Rectal smooth muscle tissue (tissue), 1 donor: ENCODE results near the gene EML4.

Experiments used
- H3K27ac ChIP-seq: one replicate; pipeline ENCODE4 v1.7.0; 2013; ENCODE audit warnings: low read depth, low read length, inconsistent platforms
- H3K27me3 ChIP-seq: one replicate; pipeline ENCODE4 v1.7.0; 2013; ENCODE audit warnings: low read length; ENCODE audit not compliant: control insufficient read depth, insufficient read depth
- H3K36me3 ChIP-seq: one replicate; pipeline ENCODE4 v1.7.0; 2013; ENCODE audit warnings: low read length; ENCODE audit not compliant: control insufficient read depth, insufficient read depth
- H3K4me1 ChIP-seq: one replicate; pipeline ENCODE4 v1.7.0; 2013; ENCODE audit warnings: low read length; ENCODE audit not compliant: control insufficient read depth, insufficient read depth
- H3K4me3 ChIP-seq: one replicate; pipeline ENCODE4 v1.7.0; 2013; ENCODE audit warnings: low read length
- H3K9ac ChIP-seq: one replicate; pipeline ENCODE4 v1.7.0; 2013; ENCODE audit warnings: low read length

Gene EML4

GRCh38 chr2:42359304-42359964 is 190.3 kb downstream of the EML4 start:
- H3K27ac ChIP-seq, result no peak overlapping the region
- no peaks in the 10 kb centered on the region for H3K36me3 ChIP-seq
- peaks cover 14% of the 10 kb centered on the region for H3K4me1 ChIP-seq
- H3K4me3 ChIP-seq, result peak overlapping the region; percentile 89
- H3K9ac ChIP-seq, result no peak overlapping the region
- no peaks in the 10 kb centered on the region for H3K27me3 ChIP-seq

DNA sequence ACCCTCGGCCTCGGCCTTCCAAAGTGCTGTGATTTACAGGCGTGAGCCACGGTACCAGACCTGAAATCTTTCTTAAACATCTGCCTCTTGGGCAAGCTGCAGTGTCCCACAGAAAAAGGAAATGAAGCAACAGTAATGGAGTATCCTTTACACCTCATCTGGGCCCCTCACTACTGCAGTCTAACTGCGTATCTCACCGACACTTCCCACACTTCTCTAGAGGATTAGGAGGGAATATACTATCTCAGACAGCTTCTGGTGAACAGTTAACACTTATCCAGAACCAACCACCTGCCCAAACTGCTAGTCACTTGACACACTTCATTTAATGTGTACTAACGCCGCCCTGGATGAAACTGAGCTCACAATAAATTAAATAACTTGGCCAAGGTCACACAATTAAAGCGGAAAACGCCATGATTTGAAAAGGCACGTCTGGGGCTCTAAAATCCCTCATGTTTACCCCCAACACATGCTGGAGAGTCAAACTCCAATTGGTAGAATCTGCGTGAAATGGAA is 190.9 kb downstream of the EML4 start:
- H3K4me3 ChIP-seq, result peak overlapping the region; percentile 89
- H3K27ac ChIP-seq, result no peak overlapping the region
- H3K36me3 ChIP-seq, result no peaks in the 10 kb centered on the region
- H3K9ac ChIP-seq, result no peak overlapping the region
- no peaks in the 10 kb centered on the region for H3K27me3 ChIP-seq
- peaks cover 14% of the 10 kb centered on the region for H3K4me1 ChIP-seq

GRCh38 chr2:42360493-42360889 is 191.3 kb downstream of the EML4 start:
- Histone ChIP-seq H3K4me1 (peaks cover 14% of the 10 kb centered on the region), H3K27ac (peak overlapping the region; percentile 93), H3K9ac (peak overlapping the region; percentile 68), H3K27me3 (no peaks in the 10 kb centered on the region), H3K4me3 (peak overlapping the region; percentile 89), H3K36me3 (no peaks in the 10 kb centered on the region)

GRCh38 chr2:42360890-42361727 is 192.0 kb downstream of the EML4 start, which contains the start of gene COX7A2L:
Gene COX7A2L, minus strand, starts transcription at chr2:42361217. Its CDS starts 56 bp downstream, at chr2:42361161.
- H3K27me3 ChIP-seq, result no peaks in the 10 kb centered on the region
- peak within 1 kb of the TSS; percentile 68 for H3K9ac ChIP-seq
- no peaks in the 10 kb centered on the region for H3K36me3 ChIP-seq
- peak within 1 kb of the TSS; percentile 93 for H3K27ac ChIP-seq
- peak within 1 kb of the TSS; percentile 89 for H3K4me3 ChIP-seq
- peaks cover 14% of the 10 kb centered on the region for H3K4me1 ChIP-seq

DNA sequence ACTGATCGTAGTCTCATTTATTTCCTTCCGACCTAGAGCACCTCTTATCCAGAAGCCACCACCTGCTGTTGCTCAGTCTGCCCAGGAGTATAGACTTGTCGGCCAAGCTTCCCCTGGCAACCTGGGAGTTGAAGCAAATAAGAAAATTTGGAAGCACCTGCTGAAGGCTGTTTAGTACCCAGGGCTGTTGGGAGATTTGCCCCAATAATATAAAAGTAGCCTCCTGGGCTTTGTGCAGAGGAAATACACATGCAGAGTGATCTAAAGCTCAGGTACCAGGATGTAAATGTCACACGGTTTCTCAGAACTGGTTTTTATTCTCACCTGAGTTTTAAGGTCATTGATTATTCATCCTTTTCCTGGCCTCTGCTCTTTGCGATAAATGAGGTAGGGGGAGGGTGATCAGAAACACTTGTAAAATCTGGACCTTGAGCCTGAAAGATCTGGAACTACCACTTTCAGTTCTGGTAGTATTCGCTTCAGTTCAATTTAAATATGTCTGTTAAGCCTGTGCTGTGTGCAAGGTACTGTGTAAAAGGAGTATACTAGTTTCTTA is 192.7 kb downstream of the EML4 start:
- H3K27ac ChIP-seq, result peak overlapping the region; percentile 25
- H3K4me1 ChIP-seq, result peaks cover 14% of the 10 kb centered on the region
- H3K27me3 ChIP-seq, result no peaks in the 10 kb centered on the region
- no peaks in the 10 kb centered on the region for H3K36me3 ChIP-seq
- no peak overlapping the region for H3K9ac ChIP-seq
- H3K4me3 ChIP-seq, result peak overlapping the region; percentile 56

GRCh38 chr2:42363413-42363812 is 194.3 kb downstream of the EML4 start:
- H3K27me3 ChIP-seq, result no peaks in the 10 kb centered on the region
- no peaks in the 10 kb centered on the region for H3K36me3 ChIP-seq
- H3K9ac ChIP-seq, result no peak overlapping the region
- H3K27ac ChIP-seq, result no peak overlapping the region
- no peak overlapping the region for H3K4me3 ChIP-seq
- peaks cover 14% of the 10 kb centered on the region for H3K4me1 ChIP-seq

- Histone ChIP-seq H3K27me3 (no peaks in the 10 kb centered on the region), H3K27ac (no peak overlapping the region), H3K9ac (no peak overlapping the region), H3K4me3 (no peak overlapping the region), H3K4me1 (peaks cover 6% of the 10 kb centered on the region), H3K36me3 (no peaks in the 10 kb centered on the region)
Observed at GRCh38 chr2:42364658-42365057, 195.5 kb downstream of the EML4 start.

DNA sequence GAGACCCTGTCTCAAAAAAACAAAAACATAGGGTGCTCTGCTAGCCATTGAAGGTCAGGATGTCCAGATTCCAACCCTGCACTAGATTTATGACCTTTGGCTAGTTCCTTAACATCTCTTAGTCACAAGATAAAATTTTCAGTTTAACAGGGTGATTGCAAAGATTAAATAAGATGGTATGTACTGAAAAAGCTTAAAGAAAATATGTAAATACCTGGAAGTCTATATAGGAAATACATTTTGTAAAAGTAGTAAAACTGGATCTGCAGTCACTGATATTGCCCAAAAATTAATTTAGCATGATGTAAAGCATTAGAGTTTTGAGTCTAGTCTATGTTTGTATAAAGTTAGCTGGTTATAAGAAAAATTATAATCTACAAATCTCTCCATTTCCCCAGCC is 197.3 kb downstream of the EML4 start:
- H3K27me3 ChIP-seq, result no peaks in the 10 kb centered on the region
- no peak overlapping the region for H3K9ac ChIP-seq
- no peak overlapping the region for H3K4me3 ChIP-seq
- H3K36me3 ChIP-seq, result no peaks in the 10 kb centered on the region
- no peak overlapping the region for H3K27ac ChIP-seq
- no peaks in the 10 kb centered on the region for H3K4me1 ChIP-seq

- Histone ChIP-seq H3K36me3 (no peaks in the 10 kb centered on the region), H3K27me3 (no peaks in the 10 kb centered on the region), H3K4me3 (no peak overlapping the region), H3K27ac (no peak overlapping the region), H3K9ac (no peak overlapping the region), H3K4me1 (no peaks in the 10 kb centered on the region)
Observed at GRCh38 chr2:42367835-42368234, 198.7 kb downstream of the EML4 start.

DNA sequence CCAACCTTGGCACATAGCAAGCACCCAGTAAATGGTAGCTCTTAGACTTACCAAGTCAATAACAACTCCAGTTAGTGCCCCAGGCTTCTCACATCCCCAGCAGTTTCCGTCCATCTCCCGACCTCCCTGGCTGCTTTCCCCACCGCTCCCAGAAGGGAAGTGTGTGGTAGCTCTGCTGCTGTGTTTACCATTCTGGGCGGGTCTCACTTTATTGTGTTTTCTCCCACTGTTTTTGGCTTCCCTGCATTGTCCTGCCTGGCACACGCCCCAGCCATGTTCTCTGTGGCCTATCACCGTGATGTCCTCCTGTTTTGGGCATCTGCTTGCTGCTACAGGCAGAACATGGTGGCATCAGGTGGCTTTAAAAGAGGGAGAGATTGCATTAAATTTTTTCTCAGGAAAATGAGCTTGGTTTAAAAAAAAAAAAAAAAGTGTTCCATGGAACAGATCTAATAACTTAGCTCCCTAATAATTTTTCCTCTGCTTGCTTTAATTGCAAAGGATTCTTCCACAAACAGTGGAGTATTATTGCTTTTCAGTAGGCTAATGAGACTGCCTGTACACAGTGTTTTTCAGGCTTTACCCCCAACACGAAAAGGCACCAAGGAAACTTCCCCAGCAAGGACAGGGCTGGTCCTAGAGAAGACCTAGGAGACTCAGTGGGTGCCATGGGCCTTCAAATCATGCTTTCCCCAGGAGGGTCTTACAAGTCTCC is 199.8 kb downstream of the EML4 start:
- Histone ChIP-seq H3K27ac (no peak overlapping the region), H3K4me1 (no peaks in the 10 kb centered on the region), H3K9ac (no peak overlapping the region), H3K4me3 (no peak overlapping the region), H3K36me3 (no peaks in the 10 kb centered on the region), H3K27me3 (no peaks in the 10 kb centered on the region)

GRCh38 chr2:42369532-42370229 is 200.5 kb downstream of the EML4 start:
- no peak overlapping the region for H3K4me3 ChIP-seq
- H3K27me3 ChIP-seq, result no peaks in the 10 kb centered on the region
- H3K27ac ChIP-seq, result no peak overlapping the region
- no peaks in the 10 kb centered on the region for H3K4me1 ChIP-seq
- H3K36me3 ChIP-seq, result no peaks in the 10 kb centered on the region
- no peak overlapping the region for H3K9ac ChIP-seq
